GM18873 (cell line): ENCODE measurements around the gene BTG4.

Experiments
- ATAC-seq: cut with Tn5 transposase; IDR thresholded peaks from one replicate; pipeline ENCODE4 v1.9.1; 2021; ENCODE audit warnings: mild to moderate bottlenecking, moderate library complexity, moderate number of reproducible peaks; ENCODE audit not compliant: unreplicated experiment, low FRiP score

The BTG4 gene

DNA sequence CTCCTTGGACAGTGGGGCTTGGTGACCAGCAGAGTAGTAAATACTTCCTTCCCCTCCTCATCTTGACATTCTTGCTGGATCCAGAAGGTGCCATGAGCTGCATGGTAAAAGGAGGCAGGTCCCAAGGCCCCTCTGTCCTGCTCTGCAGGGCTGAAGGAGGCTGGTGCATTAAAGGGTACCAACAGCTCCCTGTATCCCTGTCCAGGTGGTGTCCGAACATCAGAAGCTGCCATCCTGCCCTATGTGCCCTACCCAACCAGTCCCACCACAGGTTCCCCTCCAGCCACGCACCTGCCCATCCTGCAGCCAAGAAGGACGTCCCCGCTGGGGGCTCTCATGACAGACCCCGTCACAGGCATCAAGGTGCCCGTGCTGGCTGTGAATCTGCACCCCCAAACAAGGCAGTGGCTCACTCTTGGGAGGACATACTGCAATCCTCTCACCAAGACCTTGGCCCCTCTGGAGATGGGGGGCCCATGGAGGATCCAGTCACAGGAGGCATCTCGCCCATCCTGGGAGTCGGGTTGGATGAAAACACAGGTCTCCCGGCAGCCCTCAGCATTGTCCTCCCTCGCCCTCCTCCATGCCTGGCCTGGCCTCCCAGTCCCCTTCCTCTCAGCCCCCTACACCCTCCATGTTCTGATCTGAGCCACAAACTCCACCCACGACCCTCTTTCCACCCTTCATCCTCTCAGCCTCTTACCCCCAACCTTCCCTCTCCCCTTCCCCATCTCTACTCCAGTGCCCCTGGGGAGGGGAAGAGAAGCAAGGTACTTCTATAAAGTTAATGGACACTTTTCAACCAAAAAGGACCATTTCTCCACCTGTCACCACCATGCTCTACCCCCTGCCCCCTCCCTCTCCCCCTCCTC is 55.1 kb downstream of the BTG4 start:
- no peak for ATAC-seq

- ATAC-seq, result no peak
Measured at GRCh38 chr11:111456086-111456858, 55.9 kb downstream of the BTG4 start.

GRCh38 chr11:111455291-111456085 is 56.7 kb downstream of the BTG4 start:
- no peak for ATAC-seq

GRCh38 chr11:111454561-111455192 is 57.5 kb downstream of the BTG4 start:
- no peak for ATAC-seq

DNA sequence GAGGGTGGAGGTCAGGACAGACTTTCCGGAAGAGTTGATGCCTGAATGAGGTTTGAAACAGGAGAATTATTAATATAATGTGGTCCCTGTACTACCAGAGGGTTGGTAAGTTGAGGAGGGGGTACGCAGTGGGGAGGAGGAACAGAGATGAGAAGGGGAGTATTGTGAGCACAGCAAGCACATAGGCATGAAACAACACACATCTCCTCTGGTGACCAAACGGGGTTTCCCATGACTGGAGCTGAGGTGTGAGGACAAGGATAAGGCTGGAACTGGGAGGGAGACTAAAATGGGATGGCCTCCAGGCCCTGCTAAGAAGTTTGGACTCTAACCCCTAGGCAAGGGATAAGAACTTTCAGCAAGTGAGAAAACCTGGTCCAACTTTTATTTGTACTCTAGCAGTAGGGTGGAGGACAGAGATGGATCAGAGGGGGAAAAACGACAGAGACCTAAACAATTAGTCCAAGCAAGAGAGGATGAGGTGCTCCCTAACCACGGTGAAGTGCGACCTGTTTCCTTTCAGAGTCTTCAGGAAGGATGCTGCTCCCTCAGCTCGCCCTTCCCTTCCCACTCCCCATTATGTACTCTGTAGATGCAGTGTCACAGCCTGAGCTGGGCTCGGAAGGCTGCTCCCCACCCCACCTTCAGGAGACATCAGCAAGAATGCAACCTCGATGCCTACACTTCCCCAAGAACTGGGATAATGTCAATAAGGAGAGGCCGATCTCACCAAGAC is 59.2 kb downstream of the BTG4 start:
- no peak for ATAC-seq

- no peak for ATAC-seq
Measured at GRCh38 chr11:111452146-111452545, 60.0 kb downstream of the BTG4 start.

GRCh38 chr11:111450480-111451320 is 61.5 kb downstream of the BTG4 start:
- peak; percentile 88 for ATAC-seq

GRCh38 chr11:111449696-111450479 is 62.3 kb downstream of the BTG4 start:
- no peak for ATAC-seq

- no peak for ATAC-seq
Measured at GRCh38 chr11:111448831-111449557, 63.2 kb downstream of the BTG4 start.

GRCh38 chr11:111448414-111448813 is 63.8 kb downstream of the BTG4 start:
- ATAC-seq, result no peak

- no peak for ATAC-seq
Measured at GRCh38 chr11:111447931-111448330, 64.3 kb downstream of the BTG4 start.

DNA sequence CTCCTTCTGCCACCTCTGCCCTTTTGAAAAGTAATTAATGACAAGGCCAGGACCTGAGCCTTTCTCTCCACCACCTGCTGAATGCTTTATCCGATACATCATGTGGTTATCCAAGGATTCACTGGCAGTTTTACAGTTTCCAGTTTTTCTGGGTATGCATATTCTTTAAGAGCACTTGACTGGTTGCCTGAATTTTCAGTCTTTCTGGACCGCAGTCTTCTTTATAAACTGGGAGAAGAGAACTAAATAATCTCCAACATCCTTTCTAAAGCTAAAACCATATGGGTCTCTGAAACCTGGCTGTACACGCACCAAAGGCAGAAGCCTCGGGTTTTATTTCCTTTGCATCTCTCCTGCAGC is 65.1 kb downstream of the BTG4 start:
- ATAC-seq, result no peak

GRCh38 chr11:111446404-111447111 is 65.6 kb downstream of the BTG4 start:
- ATAC-seq, result peak; percentile 77

DNA sequence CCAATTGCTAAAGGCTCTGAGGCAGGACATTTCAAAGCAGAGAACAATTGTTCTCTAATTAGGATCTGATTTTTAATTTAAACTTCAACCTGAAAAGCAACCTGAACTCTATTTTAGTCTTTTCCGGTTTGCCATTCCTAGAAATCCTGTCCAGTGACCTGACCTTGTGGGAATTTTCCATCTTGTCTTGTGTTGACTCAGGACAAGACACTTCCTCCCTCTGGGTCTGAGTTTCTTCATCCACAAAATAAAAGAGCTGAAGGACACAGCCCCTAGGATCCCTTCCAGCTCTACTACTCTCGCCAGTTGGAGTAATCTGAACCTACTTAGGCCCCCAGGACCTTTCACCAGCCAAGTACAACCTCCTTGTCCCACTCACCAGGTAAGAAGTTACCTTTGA is 66.6 kb downstream of the BTG4 start:
- no peak for ATAC-seq
